Measurements from ENCODE around the gene CYTH4.

DNA sequence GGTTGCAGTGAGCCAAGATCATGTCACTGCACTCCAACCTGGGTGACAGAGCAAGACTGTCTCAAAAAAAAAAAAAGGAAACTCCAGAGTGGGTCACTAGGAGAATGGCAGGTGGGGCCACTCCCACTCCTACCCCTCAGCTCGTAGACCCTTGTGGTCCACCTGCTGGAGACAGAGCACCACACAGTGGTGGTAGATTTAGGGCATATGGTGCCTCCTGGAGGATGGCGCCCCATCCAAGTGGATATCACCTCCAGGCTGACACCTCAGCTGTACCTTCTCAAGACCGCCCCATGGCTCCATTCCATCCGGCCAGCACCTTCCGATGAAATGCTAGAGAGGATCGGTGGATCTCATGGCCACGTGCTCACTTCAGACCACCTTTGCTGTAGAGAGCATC lies 6.2 kb downstream of the CYTH4 start:
- TF ChIP-seq, protein P1, sequence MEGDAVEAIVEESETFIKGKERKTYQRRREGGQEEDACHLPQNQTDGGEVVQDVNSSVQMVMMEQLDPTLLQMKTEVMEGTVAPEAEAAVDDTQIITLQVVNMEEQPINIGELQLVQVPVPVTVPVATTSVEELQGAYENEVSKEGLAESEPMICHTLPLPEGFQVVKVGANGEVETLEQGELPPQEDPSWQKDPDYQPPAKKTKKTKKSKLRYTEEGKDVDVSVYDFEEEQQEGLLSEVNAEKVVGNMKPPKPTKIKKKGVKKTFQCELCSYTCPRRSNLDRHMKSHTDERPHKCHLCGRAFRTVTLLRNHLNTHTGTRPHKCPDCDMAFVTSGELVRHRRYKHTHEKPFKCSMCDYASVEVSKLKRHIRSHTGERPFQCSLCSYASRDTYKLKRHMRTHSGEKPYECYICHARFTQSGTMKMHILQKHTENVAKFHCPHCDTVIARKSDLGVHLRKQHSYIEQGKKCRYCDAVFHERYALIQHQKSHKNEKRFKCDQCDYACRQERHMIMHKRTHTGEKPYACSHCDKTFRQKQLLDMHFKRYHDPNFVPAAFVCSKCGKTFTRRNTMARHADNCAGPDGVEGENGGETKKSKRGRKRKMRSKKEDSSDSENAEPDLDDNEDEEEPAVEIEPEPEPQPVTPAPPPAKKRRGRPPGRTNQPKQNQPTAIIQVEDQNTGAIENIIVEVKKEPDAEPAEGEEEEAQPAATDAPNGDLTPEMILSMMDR (IDR thresholded peaks at IDR 0.05): no peak
- no peak for TF ChIP-seq POLR2A (IDR thresholded peaks at IDR 0.05)
